Tibial nerve (tissue), 3 donors: ENCODE data around the gene COMTD1.
"Not testable (repeated sequence)": the region's sequence is repeated elsewhere in the genome, so short reads cannot be mapped to it uniquely, and the experiment has no call there.

Experiments
- CTCF ChIP-seq, 5 experiments: fragments of 200-600 bp in 3 of 5; fragments of 450-650 bp in 2 of 5; sonication (generic) in 3 of 5; IDR thresholded peaks; one replicate each; pipeline ENCODE4 v1.5.1; 2016 to 2019; ENCODE audit warnings: antibody characterized with exemption in 5 of 5, mild to moderate bottlenecking in 3 of 5, moderate library complexity in 2 of 5
- POLR2A ChIP-seq, 2 donors: fragments of 450-650 bp; IDR thresholded peaks; one replicate each; pipeline ENCODE4 v1.6.1; 2017; ENCODE audit warnings: antibody characterized with exemption in 2 of 2, mild to moderate bottlenecking in 2 of 2, moderate library complexity in 2 of 2

- not testable (repeated sequence) for TF ChIP-seq CTCF, POLR2A (IDR thresholded peaks at IDR 0.05)
Observed at GRCh38 chr10:75194625-75195024, 41.1 kb downstream of the COMTD1 start.
